K562 (cell line): Measurements from ENCODE around the gene SUMF1. TPM values are rescaled to one million over a fixed set of nuclear protein-coding genes. Genes with fewer than 3 reads are reported as not detected.

Source experiments
- BCL6 ChIP-seq: fragments of 250-450 bp; sonication (Bioruptor Pico); IDR thresholded peaks from 2 replicates; pipeline ENCODE4 v1.4.0; 2020
- ETV5 ChIP-seq: sonication (generic); formaldehyde crosslinking; IDR thresholded peaks from 2 replicates; pipeline ENCODE4 v1.4.0; 2020; ENCODE audit warnings: low read depth, mild to moderate bottlenecking, missing genetic modification reagents
- FOS ChIP-seq: IDR thresholded peaks from 3 replicates; pipeline ENCODE4 v1.6.1; 2011; ENCODE audit not compliant: insufficient read length; ENCODE audit errors: extremely low read depth
- HDAC1 ChIP-seq, 2 experiments: fragments of 450-650 bp; IDR thresholded peaks; 2 replicates each; pipeline ENCODE4 v1.6.1; 2016 to 2017; ENCODE audit warnings: inconsistent platforms in 1 of 2, mild to moderate bottlenecking in 1 of 2, moderate library complexity in 1 of 2
- MED1 ChIP-seq: sonication (generic); formaldehyde crosslinking; IDR thresholded peaks from 2 replicates; pipeline ENCODE4 v1.8.1; 2023; ENCODE audit warnings: missing genetic modification reagents, borderline replicate concordance
- PATZ1 ChIP-seq: fragments of 250-450 bp; sonication (Bioruptor Pico); IDR thresholded peaks from 2 replicates; pipeline ENCODE4 v1.5.0; 2020; ENCODE audit warnings: mild to moderate bottlenecking, borderline replicate concordance
- REST ChIP-seq, 2 experiments: fragments of 450-650 bp; formaldehyde crosslinking in 1 of 2; IDR thresholded peaks; 2 replicates each; pipeline versions ENCODE4 v1.4.0 to v1.6.1; 2014 to 2020; ENCODE audit warnings: mild to moderate bottlenecking in 2 of 2, borderline replicate concordance in 1 of 2, low read depth in 1 of 2
- RFX5 ChIP-seq: IDR thresholded peaks from 2 replicates; pipeline ENCODE4 v1.6.1; 2011; ENCODE audit warnings: low read depth, mild to moderate bottlenecking, improper control_type of control experiment, low read length
- TEAD1 ChIP-seq, 2 experiments: fragments of 450-650 bp in 1 of 2; sonication (generic) in 1 of 2; formaldehyde crosslinking; IDR thresholded peaks; 2 replicates each; pipeline versions ENCODE4 v1.4.0 to v1.8.0; 2020 to 2022; ENCODE audit warnings: mild to moderate bottlenecking in 2 of 2, missing genetic modification reagents in 1 of 2
- USF1 ChIP-seq: sonication (generic); formaldehyde crosslinking; IDR thresholded peaks from 2 replicates; pipeline ENCODE4 v1.9.0; 2022; ENCODE audit warnings: mild to moderate bottlenecking, missing genetic modification reagents
- ZNF354B ChIP-seq: fragments of 250-450 bp; sonication (Bioruptor Pico); IDR thresholded peaks from 2 replicates; pipeline ENCODE4 v1.4.0; 2020
- ZNF589 ChIP-seq: fragments of 200-800 bp; sonication (Bioruptor generic); IDR thresholded peaks from 2 replicates; pipeline ENCODE4 v1.6.1; 2016; ENCODE audit warnings: low read depth, missing genetic modification characterization, missing compliant biosample characterization
- ZNF639 ChIP-seq, 2 experiments: fragments of 200-800 bp in 1 of 2; sonication (Bioruptor generic) in 1 of 2; sonication (generic) in 1 of 2; formaldehyde crosslinking in 1 of 2; IDR thresholded peaks in 1 of 2; conservative IDR thresholded peaks in 1 of 2; 2 replicates each; pipeline versions ENCODE4 v1.5.0 to v1.6.1; 2016 to 2020; ENCODE audit warnings: missing compliant biosample characterization in 1 of 2, missing genetic modification characterization in 1 of 2, missing genetic modification reagents in 1 of 2
- polyA plus RNA-seq, 8 experiments: library from polyadenylated mRNA; depleted of rRNA in 4 of 8; stranded (reverse) in 5 of 8; unstranded in 3 of 8; fragments of >200 nt; fragmentation: Nextera tagmentation in 2 of 8; fragmentation: Illumina TruSeq in 1 of 8; extraction: Ambion mirVana in 2 of 8; extraction: Trizol in 1 of 8; gene quantifications; 2 replicates each; pipeline versions ENCODE4 v1.2.1 to v1.2.3, GENCODE V29; 2011 to 2014; ENCODE audit warnings: inconsistent platforms in 1 of 8, missing spikeins in 1 of 8
- total RNA-seq, 7 experiments: library from RNA; depleted of rRNA in 6 of 7; stranded (reverse); fragments of >200 nt in 6 of 7; fragmentation: Illumina TruSeq in 2 of 7; extraction: Trizol in 2 of 7; gene quantifications; 2 replicates each; pipeline versions ENCODE4 v1.2.1 to v1.2.3, GENCODE V29; 2011 to 2021; ENCODE audit warnings: low replicate concordance in 1 of 7

The SUMF1 gene
- total and polyA plus RNA-seq, 9 of the 15 experiments (the other 6 are each of a cell fraction or from before 2014, with no cell fraction given): 1.3 to 7.4 (median 4.2) TPM

- TF ChIP-seq TEAD1 (CRISPR knock-in tag; IDR thresholded peaks at IDR 0.05) (no peak), BCL6 (CRISPR knock-in tag) (no peak), FOS (no peak), REST (IDR thresholded peaks at IDR 0.05; ENCODE audit: borderline replicate concordance) (peak; percentile 84), REST (CRISPR knock-in tag; IDR thresholded peaks at IDR 0.05; ENCODE audit: low read depth) (no peak), USF1 (no peak), HDAC1 (IDR thresholded peaks at IDR 0.05) (peak in 1 of 2 experiments; percentile 37; a peak in 1 of 4 replicates), MED1 (CRISPR knock-in tag) (no peak), ZNF354B (CRISPR knock-in tag) (no peak), ETV5 (CRISPR knock-in tag) (no peak), PATZ1 (no peak), RFX5 (0 out of 2 replicates have a peak, but pooled peaks have one; percentile 16), ZNF589 (CRISPR knock-in tag) (no peak), ZNF639 (CRISPR knock-in tag; conservative IDR thresholded peaks at IDR 0.05 in 1 of 2, IDR thresholded peaks at IDR 0.05 in 1 of 2) (0 out of 4 replicates have a peak, but pooled peaks of 1 of the 2 experiments have one; percentile 53)
Measured at GRCh38 chr3:4350789-4351163, 116.3 kb downstream of the SUMF1 start (continued).
